SK-N-MC (cell line): ENCODE results near the gene SBF2.

Source experiments
- EZH2 ChIP-seq: fragments of 200-600 bp; sonication (generic); IDR thresholded peaks from one replicate; pipeline ENCODE4 v1.6.1; 2017; ENCODE audit warnings: antibody characterized with exemption
- POLR2AphosphoS5 ChIP-seq: IDR thresholded peaks from 2 replicates; pipeline ENCODE4 v1.6.1; 2012; ENCODE audit warnings: mild to moderate bottlenecking, low read depth, low read length, borderline replicate concordance

- TF ChIP-seq POLR2AphosphoS5: no peak
- TF ChIP-seq EZH2: no peak
Observed at GRCh38 chr11:9923280-9923679, 370.7 kb downstream of the SBF2 start.
